ENCODE results near the gene PCDHGA1.
"Not testable (repeated sequence)": the region's sequence is repeated elsewhere in the genome, so short reads cannot be mapped to it uniquely, and the experiment has no call there.

Gene PCDHGA1

DNA sequence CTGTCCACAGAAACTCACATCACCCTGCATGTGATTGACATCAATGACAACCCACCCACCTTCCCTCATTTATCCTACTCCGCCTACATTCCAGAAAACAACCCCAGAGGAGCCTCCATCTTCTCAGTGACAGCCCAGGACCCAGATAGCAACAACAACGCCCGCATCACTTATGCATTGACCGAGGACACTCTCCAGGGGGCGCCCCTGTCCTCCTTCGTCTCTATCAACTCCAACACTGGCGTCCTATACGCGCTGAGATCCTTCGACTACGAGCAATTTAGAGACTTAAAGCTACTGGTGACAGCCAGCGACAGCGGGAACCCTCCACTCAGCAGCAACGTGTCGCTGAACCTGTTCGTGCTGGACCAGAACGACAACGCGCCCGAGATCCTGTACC is 15.0 kb downstream of the PCDHGA1 start:
- no peak for DNase-seq
- intact Hi-C loops (cut with DNase I), result no loop called here

DNA sequence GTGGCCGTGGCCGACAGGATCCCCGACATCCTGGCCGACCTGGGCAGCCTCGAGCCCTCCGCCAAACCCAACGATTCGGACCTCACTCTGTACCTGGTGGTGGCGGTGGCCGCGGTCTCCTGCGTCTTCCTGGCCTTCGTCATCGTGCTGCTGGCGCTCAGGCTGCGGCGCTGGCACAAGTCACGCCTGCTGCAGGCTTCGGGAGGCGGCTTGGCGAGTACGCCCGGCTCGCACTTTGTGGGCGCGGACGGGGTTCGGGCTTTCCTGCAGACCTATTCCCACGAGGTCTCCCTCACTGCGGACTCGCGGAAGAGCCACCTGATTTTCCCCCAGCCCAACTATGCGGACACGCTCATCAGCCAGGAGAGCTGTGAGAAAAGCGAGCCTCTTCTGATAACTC is 15.7 kb downstream of the PCDHGA1 start:
- DNase-seq, result not testable (repeated sequence)
- intact Hi-C loops (cut with DNase I), result loop anchor here (2.0 kb wide), 1 partner anchor 79 kb away; no protein-coding TSS in a partner anchor

DNA sequence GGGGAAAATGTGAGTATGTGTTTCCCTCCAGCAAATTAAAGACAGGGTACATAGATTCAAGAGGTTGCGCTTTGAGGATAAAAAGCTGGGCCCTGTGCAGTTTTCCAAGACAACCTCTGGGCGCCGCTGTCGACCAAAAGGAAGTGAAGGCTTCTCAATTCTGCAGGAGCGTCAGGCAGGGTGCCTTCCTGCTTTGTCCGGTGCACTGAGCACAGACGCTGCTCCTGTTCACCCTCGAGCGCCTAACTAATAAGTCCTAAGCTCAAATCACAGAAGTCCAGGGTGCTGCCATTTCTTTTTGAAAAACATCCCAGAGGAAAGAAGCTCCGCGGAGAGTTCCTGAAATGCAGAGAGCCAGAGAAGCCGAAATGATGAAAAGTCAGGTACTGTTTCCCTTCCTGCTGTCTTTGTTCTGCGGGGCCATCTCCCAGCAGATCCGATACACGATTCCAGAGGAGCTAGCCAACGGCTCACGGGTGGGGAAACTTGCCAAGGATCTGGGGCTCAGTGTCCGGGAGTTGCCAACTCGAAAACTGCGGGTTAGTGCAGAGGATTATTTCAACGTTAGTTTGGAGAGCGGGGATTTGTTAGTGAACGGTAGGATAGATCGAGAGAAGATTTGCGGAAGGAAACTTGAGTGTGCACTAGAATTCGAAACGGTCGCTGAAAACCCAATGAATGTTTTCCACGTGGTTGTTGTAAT is 19.8 kb downstream of the PCDHGA1 start, which contains the start of gene PCDHGB1:
Gene PCDHGB1, plus strand, starts transcription at position 183 of the 703 bp plus-strand sequence. Its CDS starts 162 bp downstream, at position 345.
- intact Hi-C loops (cut with DNase I), result no loop called here
- DNase-seq, result peak in 3 of 10 donors; percentile 33 to 35 (median 33)

DNA sequence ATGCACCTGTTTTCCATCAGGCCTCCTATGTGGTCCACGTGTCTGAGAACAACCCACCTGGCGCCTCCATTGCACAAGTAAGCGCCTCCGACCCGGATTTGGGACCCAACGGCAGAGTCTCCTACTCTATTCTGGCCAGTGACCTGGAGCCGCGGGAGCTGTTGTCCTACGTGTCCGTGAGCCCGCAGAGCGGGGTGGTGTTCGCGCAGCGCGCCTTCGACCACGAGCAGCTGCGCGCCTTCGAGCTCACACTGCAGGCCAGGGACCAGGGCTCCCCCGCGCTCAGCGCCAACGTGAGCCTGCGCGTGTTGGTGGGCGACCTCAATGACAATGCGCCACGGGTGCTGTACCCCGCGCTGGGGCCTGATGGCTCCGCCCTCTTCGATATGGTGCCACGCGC is 21.3 kb downstream of the PCDHGA1 start:
- intact Hi-C loops (cut with DNase I), result no loop called here
- DNase-seq, result no peak

DNA sequence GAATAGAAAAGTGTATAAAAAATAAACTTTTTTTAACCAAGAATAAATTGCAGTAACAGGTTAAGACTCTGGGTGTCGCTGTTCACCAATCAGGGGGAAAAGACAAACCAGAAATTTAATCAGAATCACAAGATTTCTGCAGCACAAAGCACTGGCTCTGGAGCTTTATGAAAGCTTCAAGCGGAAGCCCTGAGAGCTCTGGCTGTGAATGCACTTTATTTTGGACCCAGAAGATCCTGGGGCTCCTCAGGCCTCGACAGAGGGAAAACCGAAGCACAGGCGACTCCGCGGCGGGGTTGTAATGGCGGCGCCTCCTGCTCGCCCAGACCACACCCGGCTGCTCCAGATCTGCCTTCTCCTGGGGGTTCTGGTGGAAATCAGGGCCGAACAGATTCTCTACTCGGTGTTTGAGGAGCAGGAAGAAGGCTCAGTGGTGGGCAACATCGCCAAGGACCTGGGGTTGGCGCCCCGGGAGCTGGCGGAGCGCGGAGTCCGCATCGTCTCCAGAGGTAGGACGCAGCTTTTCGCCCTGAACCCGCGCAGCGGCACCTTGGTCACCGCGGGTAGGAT is 24.7 kb downstream of the PCDHGA1 start, which contains the start of gene PCDHGA4:
Gene PCDHGA4, plus strand, starts transcription at position 122 of the 570 bp plus-strand sequence. Its CDS starts 87 bp downstream, at position 209.
- intact Hi-C loops (cut with DNase I), result no loop called here
- no peak for DNase-seq

DNA sequence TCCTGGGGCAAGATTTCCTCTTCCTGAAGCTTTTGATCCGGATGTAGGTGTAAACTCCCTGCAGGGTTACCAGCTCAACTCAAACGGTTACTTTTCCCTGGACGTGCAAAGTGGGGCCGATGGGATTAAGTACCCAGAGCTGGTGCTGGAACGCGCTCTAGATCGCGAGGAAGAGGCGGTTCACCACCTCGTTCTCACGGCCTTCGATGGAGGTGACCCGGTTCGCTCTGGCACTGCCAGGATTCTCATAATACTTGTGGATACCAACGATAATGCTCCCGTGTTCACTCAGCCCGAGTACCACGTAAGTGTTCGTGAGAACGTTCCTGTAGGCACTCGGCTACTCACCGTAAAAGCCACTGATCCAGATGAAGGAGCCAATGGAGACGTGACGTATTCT is 25.3 kb downstream of the PCDHGA1 start:
- peak in 1 of 10 donors; percentile 52 for DNase-seq

DNA sequence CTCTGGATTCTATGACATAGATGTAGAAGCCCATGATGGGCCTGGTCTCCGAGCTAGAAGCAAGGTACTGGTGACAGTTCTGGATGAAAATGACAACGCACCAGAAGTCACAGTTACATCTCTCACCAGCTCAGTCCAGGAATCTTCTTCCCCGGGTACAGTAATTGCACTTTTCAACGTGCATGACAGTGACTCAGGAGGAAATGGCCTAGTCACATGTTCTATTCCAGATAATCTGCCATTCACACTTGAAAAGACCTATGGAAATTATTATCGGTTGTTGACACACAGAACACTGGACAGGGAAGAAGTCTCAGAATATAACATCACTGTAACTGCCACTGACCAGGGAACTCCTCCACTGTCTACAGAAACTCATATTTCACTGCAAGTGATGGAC is 25.8 kb downstream of the PCDHGA1 start:
- intact Hi-C loops (cut with DNase I), result no loop called here
- DNase-seq, result peak in 1 of 10 donors; percentile 41

More for the DNA sequence above, 25.3 kb downstream of the PCDHGA1 start:
- intact Hi-C loops (cut with DNase I), result no loop called here

DNA sequence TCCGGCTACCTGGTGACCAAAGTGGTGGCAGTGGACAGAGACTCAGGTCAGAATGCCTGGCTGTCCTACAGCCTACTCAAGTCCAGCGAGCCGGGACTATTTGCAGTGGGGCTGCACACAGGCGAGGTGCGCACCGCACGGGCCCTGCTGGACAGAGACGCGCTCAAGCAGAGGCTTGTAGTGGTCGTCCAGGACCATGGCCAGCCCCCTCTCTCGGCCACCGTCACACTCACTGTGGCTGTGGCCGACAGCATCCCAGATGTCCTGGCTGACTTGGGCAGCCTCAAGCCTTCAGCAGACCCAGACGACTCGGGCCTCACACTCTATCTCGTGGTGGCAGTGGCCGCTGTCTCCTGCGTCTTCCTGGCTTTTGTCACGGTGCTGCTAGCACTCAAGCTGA is 26.6 kb downstream of the PCDHGA1 start:
- DNase-seq, result peak in 1 of 10 donors; percentile 77
- intact Hi-C loops (cut with DNase I), result no loop called here

DNA sequence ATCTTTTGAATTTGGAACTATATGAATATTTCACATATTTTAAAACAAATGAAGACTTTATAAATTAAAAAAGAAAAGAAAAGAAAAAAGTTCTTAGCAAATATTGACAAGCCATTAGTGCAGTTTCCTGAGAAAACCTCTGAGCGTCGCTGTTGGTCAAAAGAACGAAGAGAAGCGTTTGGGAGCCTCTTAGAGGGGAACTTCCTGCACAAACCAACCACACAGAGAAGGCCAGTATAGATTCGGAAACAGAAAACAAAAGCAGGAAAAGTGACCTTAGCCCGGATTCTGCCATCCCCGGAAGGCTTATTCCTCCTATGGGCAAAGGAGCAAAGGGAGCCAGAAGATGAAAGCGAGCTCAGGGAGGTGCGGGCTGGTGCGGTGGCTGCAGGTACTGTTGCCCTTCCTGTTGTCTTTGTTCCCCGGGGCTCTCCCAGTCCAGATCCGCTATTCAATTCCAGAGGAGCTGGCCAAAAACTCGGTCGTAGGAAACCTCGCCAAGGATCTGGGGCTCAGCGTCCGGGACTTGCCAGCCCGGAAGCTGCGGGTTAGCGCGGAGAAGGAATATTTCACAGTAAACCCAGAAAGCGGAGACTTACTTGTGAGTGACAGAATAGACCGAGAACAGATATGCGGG is 29.6 kb downstream of the PCDHGA1 start, which contains the start of gene PCDHGB2:
Gene PCDHGB2, plus strand, starts transcription at position 205 of the 637 bp plus-strand sequence. Its CDS starts 142 bp downstream, at position 347.
- intact Hi-C loops (cut with DNase I), result no loop called here
- no peak for DNase-seq

DNA sequence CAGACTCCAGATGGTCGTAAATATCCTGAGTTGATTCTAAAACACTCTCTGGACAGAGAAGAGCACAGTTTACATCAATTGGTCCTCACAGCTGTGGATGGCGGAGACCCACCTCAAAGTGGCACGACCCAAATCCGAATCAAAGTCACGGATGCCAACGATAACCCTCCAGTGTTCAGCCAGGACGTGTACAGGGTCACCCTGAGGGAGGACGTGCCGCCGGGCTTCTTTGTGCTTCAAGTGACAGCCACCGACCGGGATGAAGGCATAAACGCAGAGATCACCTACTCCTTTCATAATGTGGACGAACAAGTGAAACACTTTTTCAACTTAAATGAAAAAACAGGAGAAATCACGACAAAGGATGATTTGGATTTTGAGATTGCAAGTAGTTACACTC is 30.4 kb downstream of the PCDHGA1 start:
- no peak for DNase-seq
- intact Hi-C loops (cut with DNase I), result no loop called here

DNA sequence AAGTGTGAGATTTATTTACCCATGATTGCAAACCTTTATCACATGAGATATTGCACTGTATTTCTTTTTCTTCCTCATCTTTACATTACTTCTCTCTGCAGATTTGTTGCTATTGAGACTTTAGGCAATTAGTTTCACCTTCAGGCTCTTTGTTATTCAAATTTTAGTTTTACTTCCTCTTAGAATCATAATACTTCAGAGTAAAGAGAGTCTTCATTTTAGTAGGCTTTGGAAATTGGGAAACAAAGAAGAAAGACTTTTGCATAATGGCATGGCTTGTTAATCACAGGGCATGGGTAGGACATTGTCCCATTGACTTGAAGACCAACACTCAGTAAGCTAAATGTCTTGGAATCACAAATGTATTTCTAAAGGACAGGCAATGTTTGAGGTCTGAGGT is 32.4 kb downstream of the PCDHGA1 start:
- intact Hi-C loops (cut with DNase I), result no loop called here
- DNase-seq, result no peak

DNA sequence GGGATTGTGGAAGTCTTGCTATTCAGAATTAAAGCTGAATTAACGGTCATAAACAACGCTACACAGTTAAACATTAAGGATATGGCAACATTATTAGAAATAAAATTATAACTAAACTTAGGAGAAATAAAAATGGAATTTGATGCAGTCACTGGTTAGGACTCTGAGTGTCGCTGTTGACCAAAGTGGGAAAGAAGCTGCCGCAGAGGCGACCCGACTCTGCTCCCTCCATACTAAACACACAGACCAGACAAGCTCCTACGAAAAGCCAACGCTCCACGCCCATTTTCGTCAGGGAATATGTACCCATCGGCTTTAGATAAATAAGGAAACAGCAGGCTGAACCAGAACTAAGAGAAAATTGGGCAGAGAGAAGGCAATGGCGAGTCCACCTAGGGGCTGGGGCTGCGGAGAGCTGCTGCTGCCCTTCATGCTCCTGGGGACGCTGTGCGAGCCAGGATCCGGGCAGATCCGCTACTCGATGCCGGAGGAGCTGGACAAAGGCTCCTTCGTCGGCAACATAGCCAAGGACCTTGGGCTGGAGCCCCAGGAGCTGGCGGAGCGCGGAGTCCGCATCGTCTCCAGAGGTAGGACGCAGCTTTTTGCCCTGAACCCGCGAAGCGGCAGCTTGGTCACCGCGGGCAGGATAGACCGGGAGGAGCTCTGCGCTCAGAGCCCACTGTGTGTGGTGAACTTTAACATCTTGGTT is 33.8 kb downstream of the PCDHGA1 start, which contains the start of gene PCDHGA5:
Gene PCDHGA5, plus strand, starts transcription at position 211 of the 709 bp plus-strand sequence. Its CDS starts 169 bp downstream, at position 380.
- peak in 1 of 10 donors; percentile 55 for DNase-seq
- intact Hi-C loops (cut with DNase I), result no loop called here

DNA sequence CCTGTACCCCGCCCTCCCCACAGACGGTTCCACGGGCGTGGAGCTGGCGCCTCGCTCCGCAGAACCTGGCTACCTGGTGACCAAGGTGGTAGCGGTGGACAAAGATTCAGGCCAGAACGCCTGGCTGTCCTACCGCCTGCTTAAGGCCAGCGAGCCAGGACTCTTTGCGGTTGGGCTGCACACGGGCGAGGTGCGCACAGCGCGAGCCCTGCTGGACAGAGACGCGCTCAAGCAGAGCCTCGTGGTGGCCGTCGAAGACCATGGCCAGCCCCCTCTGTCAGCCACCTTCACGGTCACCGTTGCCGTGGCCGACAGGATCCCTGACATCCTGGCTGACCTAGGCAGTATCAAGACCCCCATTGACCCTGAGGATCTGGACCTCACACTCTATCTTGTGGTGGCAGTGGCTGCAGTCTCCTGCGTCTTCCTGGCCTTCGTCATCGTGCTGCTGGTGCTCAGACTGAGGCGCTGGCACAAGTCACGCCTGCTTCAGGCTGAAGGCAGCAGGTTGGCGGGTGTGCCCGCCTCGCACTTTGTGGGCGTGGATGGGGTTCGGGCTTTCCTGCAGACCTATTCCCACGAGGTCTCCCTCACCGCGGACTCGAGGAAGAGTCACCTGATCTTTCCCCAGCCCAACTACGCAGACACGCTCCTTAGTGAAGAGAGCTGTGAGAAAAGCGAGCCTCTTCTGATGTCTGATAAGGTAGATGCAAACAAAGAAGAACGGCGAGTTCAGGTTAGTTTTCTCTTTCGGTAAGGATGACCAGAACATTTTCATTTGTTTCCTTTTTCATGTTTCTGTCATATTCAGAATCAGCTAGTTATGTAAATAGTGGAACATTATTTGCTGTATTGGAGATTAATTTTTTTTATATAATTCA is 35.9 kb downstream of the PCDHGA1 start:
- DNase-seq, result peak in 1 of 10 donors; percentile 77
- intact Hi-C loops (cut with DNase I), result no loop called here

DNA sequence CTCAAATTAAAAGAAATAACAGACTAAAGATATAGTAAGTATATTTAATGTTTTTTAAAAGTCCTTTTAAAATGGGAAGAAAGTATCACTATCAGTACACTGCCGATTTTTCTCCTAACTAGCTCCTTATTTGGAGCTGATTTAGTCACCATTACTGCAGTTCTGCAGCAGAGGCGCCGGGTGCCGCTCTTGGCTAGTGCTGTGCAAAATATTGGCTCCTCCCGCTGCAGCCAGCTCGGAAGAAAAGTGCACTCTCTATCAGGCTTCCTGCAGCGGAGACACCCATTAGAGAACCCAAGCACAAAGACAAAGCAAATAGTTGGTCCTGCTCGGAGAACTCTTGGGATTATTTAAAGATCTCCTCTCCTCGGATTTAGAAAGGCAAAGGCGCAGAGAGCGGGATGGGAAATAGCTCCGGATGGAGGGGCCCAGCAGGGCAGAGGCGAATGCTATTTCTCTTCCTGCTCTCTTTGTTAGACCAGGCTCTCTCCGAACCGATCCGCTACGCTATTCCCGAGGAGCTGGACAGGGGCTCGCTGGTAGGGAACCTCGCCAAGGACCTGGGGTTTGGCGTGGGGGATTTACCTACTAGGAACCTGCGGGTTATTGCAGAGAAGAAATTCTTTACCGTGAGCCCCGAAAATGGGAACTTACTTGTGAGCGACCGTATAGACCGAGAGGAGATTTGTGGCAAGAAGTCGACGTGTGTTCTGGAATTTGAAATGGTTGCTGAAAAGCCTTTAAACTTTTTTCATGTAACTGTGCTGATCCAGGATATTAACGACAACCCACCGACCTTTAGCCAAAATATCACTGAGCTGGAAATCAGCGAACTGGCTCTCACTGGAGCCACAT is 39.9 kb downstream of the PCDHGA1 start, which contains the start of gene PCDHGB3:
Gene PCDHGB3, plus strand, starts transcription at position 249 of the 855 bp plus-strand sequence. Its CDS starts 153 bp downstream, at position 402.
- intact Hi-C loops (cut with DNase I), result no loop called here
- DNase-seq, result no peak

DNA sequence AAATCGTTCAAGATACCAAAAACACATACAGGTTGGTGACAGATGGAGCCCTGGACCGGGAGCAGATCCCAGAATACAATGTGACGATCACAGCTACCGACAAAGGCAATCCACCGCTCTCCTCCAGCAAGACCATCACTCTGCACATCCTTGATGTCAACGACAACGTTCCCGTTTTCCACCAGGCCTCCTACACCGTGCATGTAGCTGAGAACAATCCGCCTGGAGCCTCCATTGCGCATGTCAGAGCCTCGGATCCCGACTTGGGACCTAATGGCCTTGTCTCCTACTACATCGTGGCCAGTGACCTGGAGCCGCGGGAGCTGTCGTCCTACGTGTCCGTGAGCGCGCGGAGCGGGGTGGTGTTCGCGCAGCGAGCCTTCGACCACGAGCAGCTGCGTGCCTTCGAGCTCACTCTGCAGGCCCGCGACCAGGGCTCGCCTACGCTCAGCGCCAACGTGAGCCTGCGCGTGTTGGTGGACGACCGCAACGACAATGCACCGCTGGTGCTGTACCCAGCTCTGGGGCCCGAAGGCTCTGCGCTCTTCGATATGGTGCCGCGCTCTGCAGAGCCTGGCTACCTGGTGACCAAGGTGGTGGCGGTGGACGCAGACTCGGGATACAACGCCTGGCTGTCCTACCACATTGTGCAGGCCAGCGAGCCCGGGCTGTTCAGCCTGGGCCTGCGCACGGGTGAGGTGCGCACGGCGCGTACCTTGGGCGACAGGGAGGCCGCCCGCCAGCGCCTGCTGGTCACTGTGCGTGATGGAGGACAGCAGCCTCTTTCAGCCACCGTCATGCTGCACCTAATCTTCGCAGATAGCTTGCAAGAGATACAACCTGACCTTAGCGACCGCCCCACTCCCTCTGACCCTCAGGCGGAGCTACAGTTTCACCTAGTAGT is 41.5 kb downstream of the PCDHGA1 start:
- DNase-seq, result no peak
- intact Hi-C loops (cut with DNase I), result no loop called here

DNA sequence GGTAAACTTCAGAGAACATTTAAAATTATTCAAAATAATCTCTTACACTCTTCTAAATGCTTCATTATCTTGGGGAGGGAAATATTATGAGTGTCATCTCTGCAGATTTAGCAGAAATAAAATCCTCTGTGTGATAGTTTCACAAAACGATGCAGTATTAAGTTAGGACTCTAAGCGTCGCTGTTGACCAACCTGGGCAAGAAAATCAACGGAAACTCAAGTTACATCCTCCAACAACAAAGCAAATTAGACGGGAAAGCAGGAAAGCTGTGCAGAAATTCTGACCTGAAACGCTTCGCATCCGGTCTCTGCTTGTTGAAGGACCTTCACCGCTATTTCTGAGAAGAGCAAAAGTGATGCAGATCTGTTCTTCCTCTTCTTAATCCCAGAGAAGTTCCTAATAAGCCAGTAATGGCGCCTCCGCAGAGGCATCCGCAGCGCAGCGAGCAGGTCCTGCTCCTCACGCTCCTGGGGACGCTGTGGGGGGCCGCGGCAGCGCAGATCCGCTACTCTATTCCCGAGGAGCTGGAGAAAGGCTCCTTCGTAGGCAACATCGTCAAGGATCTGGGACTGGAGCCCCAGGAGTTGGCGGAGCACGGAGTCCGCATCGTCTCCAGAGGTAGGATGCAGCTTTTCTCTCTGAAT is 43.5 kb downstream of the PCDHGA1 start, which contains the start of gene PCDHGA6:
Gene PCDHGA6, plus strand, starts transcription at position 219 of the 645 bp plus-strand sequence. Its CDS starts 193 bp downstream, at position 412.
- intact Hi-C loops (cut with DNase I), result no loop called here
- no peak for DNase-seq

DNA sequence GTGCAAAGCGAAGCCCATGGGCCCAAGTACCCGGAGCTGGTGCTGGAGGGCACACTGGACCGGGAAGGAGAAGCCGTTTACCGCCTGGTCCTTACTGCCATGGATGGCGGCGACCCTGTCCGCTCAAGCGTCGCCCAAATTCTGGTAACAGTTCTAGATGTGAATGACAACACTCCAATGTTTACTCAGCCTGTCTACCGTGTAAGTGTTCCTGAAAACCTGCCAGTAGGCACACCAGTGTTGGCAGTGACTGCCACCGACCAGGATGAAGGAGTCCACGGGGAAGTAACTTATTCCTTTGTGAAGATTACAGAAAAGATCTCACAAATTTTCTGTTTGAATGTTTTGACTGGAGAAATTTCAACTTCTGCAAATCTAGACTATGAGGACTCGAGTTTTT is 44.3 kb downstream of the PCDHGA1 start:
- intact Hi-C loops (cut with DNase I), result no loop called here
- DNase-seq, result no peak

Measured in posterior cingulate gyrus (tissue), 11 donors.